HT1080 (cell line): ENCODE results near the gene ABCA2. TPM values are rescaled to one million over a fixed set of nuclear protein-coding genes. Genes with fewer than 3 reads are reported as not detected.
A peak's percentile ranks its signal among the peaks of the same experiment; 100 is the strongest.
"Not testable (repeated sequence)": the region's sequence is repeated elsewhere in the genome, so short reads cannot be mapped to it uniquely, and the experiment has no call there.

ENCODE experiments used
- DNase-seq: peaks from one replicate; pipeline ENCODE4 v3.0.0-alpha.2; 2015; ENCODE audit warnings: low read depth
- total RNA-seq: library from RNA; depleted of rRNA; stranded (reverse); fragments of >200 nt; shearing (Covaris generic); gene quantifications from 2 replicates; pipeline ENCODE4 v1.2.3, GENCODE V29; 2014

Gene ABCA2
- total RNA-seq, 1 experiment from 2014 or later, result 7.5 TPM

- peak; percentile 43 for DNase-seq
Measured at GRCh38 chr9:137064027-137064879, 36.2 kb upstream of the ABCA2 start.

DNA sequence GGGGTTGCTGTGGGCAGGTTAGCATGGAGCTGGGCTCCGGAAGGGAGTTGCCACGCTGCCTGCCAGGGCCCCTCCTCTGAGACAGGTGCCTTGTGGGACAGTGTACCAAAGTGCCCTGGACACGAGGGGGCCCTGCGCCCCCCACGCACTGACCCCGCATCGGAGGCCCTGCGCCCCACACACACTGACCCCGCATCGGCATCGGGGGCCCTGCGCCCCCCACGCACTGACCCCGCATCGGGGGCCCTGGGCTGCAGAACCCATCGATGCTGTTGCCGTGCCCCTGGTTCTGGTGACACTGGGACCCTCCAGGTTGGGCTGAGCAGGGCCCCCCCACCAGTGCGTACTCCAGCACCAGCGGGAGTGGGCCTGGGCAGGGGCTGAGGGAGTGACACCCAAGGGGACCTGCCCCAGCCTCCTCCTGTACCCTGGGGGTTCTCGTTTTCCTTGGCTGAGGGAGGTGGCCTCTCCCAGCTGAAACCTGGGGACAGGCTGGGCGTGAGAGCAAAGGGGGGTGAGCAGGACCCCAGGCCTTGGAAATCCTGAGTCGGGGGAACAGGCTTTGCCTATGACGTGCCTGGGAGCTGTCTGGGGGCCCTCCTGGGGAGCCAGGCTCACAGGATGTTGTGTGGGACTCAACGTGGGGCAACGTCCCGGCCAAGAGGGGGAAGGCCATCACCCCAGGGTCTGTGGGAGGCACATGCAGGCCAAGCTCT is 35.4 kb upstream of the ABCA2 start:
- no peak for DNase-seq

- not testable (repeated sequence) for DNase-seq
Measured at GRCh38 chr9:137062798-137063197, 34.8 kb upstream of the ABCA2 start.

DNA sequence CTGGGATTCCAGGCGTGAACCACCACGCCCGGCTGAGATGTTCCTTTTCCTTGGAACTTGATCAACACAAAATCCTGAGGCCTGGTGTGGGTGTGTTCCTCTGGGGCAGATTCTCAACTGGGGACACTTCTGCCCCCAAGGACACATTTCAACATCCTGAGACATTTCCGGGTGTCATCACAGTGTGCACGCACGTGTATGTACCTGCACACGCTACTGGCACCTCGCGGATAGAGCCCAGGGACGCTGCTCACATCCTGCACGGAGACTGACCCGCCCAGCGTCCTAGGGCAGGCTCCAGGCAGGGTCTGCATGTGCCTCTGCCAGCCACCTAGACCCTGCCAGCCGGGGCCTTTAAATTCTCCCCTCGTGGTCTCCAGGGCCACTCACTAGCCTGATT is 34.3 kb upstream of the ABCA2 start:
- DNase-seq, result no peak

GRCh38 chr9:137058521-137059234 is 30.6 kb upstream of the ABCA2 start:
- no peak for DNase-seq

GRCh38 chr9:137057545-137057944 is 29.5 kb upstream of the ABCA2 start:
- DNase-seq, result no peak

GRCh38 chr9:137056739-137057415 is 28.8 kb upstream of the ABCA2 start:
- DNase-seq, result no peak

- no peak for DNase-seq
Measured at GRCh38 chr9:137055385-137056364, 27.6 kb upstream of the ABCA2 start.

GRCh38 chr9:137054932-137055384 is 26.9 kb upstream of the ABCA2 start:
- DNase-seq, result no peak

DNA sequence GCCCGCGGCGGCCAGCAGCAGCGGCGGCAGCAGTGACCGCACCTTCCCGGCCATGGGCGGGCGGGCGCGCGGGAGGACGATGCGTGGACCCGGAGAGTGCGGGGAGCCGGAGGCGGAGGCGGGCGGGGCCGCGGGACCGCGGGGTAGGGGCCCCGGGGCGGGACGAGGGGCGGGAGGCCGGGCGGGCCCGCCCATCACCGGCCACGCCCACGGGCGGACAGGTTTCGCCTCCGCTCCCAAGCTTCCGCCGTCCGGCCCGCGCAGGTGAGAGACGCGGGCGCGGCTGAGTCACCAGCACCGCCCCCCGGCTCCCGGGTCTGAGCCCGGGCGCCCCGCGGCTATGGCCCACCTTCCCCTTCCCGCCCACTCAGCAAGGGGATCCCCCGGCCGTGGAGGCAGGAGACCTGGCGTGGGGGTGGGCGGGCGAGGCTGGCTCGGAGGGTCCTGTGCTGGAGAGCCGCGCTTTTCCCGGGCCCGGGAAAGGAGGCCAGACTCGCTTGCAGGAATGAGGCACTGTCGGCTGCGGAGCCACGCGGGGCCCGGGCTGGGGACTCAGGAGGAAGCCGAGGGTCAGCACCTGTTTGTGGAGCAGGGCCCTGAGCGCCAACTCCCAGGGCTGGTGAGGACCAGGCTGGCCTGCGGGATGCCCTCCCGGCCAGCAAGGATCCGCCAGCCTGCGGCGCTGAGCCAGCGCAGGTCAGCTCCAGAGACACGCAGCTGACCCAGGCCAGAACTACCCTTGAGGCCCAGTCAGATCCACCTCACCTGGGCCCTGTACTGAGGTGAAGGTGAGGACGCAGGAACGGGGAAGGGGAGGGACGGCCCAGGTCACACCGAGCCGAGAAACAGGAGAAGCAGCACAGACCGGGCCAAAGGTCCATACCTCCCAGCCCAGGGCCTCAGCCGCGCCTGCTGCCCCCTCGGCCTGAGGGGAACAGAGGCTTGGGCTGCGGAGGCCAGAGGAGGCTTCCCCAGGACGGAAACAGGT is 26.2 kb upstream of the ABCA2 start, which contains the start of gene ENTPD2:
Gene ENTPD2 (minus strand): TSS at position 118 of the 988 bp plus-strand sequence. CDS start 64 bp downstream, at position 54.
- no peak for DNase-seq

GRCh38 chr9:137052998-137053943 is 25.2 kb upstream of the ABCA2 start:
- DNase-seq, result no peak

DNA sequence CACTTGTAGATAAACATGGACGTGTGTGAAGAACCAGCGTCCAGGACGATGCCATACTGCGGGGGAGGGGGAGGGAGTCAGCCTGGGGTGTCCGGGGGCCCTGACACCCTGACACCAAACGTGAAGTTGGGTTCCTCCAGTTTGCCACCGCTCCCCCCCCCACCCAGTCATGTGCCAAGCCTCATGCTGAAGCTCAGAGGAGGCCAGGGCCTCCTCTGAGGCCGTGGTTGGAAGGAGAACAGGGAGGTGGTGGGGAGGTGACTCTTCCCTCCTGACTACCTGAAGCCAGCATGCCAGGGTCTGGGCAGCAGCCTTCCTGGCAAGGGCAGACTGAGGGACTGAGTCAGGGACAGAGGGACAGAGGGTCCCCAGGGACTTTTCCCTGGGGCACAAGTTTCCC is 24.3 kb upstream of the ABCA2 start:
- DNase-seq, result no peak

DNA sequence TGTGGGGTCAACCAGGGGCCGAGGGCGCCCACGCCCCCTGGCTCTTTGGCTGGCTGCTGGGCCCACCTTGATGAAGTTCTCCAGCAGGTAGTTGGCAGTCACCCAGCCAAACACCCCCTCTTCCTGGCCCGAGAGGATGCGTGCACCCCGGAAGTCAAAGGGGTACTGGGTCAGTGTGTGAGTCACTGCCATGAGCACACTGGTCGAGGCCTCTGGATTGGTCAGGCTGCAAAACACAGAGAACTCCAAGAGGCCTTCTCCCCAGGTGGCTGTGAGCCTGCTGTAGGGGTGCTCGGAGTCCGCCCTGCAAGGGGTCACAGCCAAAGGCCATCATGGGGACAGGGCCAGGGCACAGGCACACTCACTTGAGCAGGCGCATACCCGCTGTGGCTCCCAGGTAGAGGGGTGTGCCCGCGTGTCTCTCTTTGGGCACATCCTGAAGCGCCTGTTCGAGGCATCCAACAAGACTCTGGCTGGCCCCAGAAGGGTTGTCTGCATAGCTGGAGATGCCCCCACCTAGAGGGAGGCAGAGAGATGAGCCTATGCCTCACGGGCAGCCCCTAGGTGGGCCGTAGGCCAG is 23.2 kb upstream of the ABCA2 start:
- no peak for DNase-seq

DNA sequence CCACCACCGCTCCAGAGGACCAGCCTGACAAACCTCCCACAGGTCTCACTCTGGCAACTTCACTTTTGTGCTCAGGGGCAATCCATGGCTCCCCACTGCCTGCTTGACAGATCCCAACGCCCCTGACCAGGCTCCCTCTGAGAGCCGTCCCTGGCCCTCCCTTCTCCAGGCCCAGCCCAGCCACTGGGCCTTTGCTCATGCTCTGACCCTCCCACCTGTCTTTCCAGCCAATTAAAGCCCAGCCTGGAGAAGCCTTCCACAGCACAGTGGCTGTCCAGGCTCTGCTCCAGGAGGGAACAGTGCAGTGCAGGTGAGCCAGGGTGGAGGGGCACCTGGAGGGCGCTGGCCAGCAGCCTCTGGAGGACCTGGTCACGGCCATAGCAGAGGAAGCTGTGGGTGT is 22.5 kb upstream of the ABCA2 start:
- DNase-seq, result no peak

DNA sequence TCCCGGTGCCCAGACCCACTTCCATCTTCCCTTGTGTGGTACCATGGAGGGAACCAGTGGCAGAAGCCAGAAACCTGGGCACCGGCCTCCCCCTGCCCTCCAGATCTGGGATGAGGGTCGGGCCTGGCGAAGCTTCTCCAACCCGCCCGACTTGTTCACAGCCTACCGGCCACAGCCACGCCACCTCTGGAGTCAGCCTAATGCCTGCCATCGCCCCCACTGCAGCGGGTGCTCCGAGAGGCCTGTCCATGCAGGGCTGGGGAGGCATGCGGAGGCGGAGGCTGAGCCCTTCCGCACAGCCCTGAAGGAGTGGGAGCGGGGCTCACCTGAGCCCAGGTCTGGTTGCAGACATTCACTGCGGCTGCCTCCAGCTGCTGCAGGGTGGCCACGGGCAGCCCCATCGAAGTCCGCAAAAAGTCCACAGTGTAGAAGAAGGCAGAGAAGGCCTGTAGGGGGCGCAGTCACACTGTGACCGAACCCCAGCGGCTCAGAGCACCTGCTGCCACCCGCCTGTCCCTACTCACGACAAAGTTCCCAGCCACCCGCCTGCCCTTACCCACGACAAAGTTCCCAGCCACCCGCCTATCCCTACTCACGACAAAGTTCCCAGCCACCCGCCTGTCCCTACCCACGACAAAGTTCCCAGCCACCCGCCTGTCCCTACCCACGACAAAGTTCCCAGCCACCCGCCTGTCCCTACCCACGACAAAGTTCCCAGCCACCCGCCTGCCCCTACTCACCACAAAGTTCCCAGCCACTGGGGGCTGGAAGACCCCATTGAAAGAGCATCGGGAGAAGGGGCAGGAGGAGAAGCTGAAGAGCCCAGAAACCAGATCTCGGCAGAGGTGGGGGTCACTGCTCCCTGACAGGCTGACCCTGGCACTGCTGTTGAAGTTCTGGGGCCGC is 21.8 kb upstream of the ABCA2 start:
- DNase-seq, result no peak
